Measurements from ENCODE around the gene PRND. TPM values are rescaled to one million over a fixed set of nuclear protein-coding genes. Genes with fewer than 3 reads are reported as not detected.

The PRND gene
- polyA plus RNA-seq, 2 of the 4 experiments (the other 2 are of a cell fraction), result not detected

DNA sequence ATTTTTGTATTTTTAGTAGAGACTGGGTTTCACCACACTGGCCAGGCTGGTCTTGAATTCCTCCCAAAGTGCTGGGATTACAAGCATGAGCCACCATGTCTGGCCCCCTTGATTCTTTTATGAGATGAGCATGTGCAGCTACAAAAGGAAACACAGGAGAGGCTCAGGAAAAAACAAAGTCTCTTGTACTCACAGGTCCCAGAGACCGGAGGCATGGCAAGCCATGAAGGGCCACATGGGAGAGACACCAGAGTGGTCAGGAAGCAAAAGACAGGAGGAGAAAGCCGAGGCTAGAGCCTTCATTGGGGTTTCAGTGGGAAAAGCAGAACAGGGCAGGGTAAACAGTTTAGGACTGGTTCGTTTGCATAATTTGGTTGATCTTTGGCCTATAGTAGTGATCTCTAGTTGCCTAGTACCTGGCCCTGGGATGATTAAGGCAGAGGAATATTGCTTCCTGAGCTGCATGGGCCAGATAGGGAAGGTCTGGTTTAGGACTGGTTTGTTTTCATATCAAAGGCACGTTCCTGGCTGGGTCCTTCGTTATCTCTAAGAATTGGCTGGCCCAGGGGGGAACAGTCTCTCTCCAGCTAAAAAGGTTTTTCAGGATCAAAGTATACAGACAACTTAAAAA is 48.2 kb upstream of the PRND start:
- Histone ChIP-seq H3K4me3 (no peak overlapping the region), H3K27ac (no peak overlapping the region), H3K9me3 (no peaks in the 10 kb centered on the region), H3K4me2 (no peak overlapping the region), H3K4me1 (no peaks in the 10 kb centered on the region)
- POLR2A ChIA-PET, result no interaction called here
- TF ChIP-seq EP300 (IDR thresholded peaks at IDR 0.05) (no peak), MAZ (IDR thresholded peaks at IDR 0.05; ENCODE audit: borderline replicate concordance, low read depth, low read length) (no peak), KDM5A (IDR thresholded peaks at IDR 0.05) (no peak), HDAC2 (IDR thresholded peaks at IDR 0.05) (no peak), POLR2AphosphoS2 (conservative IDR thresholded peaks at IDR 0.05; ENCODE audit: low read length) (no peak), CBX2 (IDR thresholded peaks at IDR 0.05; ENCODE audit: borderline replicate concordance, low read depth) (no peak), HOXB13 (CRISPR knock-in tag; IDR thresholded peaks at IDR 0.05; ENCODE audit: low read depth) (no peak), HEYL (CRISPR knock-in tag; IDR thresholded peaks at IDR 0.05) (no peak), BHLHE40 (IDR thresholded peaks at IDR 0.05; ENCODE audit: low read depth, low read length) (no peak), ZSCAN20 (CRISPR knock-in tag; IDR thresholded peaks at IDR 0.05) (no peak), PHF8 (IDR thresholded peaks at IDR 0.05; ENCODE audit: borderline replicate concordance, low read depth) (no peak), FOXS1 (CRISPR knock-in tag; IDR thresholded peaks at IDR 0.05) (no peak), FOSL2 (IDR thresholded peaks at IDR 0.05) (no peak), FOSL2 (CRISPR knock-in tag; IDR thresholded peaks at IDR 0.05) (no peak), TFCP2L1 (CRISPR knock-in tag; IDR thresholded peaks at IDR 0.05) (no peak), ZFP36 (IDR thresholded peaks at IDR 0.05; ENCODE audit: borderline replicate concordance, partially characterized antibody) (no peak), RARB (CRISPR knock-in tag; IDR thresholded peaks at IDR 0.05) (no peak)
- TF ChIP-seq, protein P1, sequence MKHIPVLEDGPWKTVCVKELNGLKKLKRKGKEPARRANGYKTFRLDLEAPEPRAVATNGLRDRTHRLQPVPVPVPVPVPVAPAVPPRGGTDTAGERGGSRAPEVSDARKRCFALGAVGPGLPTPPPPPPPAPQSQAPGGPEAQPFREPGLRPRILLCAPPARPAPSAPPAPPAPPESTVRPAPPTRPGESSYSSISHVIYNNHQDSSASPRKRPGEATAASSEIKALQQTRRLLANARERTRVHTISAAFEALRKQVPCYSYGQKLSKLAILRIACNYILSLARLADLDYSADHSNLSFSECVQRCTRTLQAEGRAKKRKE (CRISPR knock-in tag; IDR thresholded peaks at IDR 0.05; ENCODE audit: low read depth), result no peak
- TF ChIP-seq, protein P2, sequence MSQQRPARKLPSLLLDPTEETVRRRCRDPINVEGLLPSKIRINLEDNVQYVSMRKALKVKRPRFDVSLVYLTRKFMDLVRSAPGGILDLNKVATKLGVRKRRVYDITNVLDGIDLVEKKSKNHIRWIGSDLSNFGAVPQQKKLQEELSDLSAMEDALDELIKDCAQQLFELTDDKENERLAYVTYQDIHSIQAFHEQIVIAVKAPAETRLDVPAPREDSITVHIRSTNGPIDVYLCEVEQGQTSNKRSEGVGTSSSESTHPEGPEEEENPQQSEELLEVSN (IDR thresholded peaks at IDR 0.05; ENCODE audit: borderline replicate concordance, low read depth), result no peak
- DNase-seq (ENCODE audit: low read depth in 1 of 2, low spot score in 1 of 2) (no peak), ATAC-seq (no peak), FAIRE-seq (no peak)
- CTCF ChIA-PET, result interaction anchor here (0.6 to 1.8 kb wide), 7 partner anchors 10 to 375 kb away, joined by 3 to 4 read pairs (median 4); no protein-coding TSS in a partner anchor
- 32% methylated on average over 5 of the region's 5 CpGs for WGBS (ENCODE audit: missing lambda C conversion rate)

DNA sequence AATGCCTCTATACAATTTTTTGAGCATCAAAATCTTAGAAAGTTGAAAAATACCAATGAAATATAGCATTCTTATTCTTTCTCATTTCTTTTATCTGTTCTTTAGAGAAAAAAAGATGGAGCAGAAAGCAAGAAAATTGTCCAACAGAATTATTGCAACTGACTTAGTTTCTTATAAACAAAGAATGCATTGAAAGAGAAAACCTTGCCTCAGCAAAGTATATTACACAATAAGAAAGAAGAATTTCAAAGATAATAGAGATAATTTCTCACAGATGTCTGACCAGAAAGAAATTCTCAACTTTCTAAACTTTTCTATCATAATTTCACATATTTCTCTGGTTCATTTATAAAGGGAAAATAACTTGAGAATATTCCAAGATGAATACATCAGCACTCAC is 47.0 kb upstream of the PRND start:
- Histone ChIP-seq H3K4me3 (no peak overlapping the region), H3K4me1 (no peaks in the 10 kb centered on the region), H3K9me3 (no peaks in the 10 kb centered on the region), H3K4me2 (no peak overlapping the region), H3K27ac (no peak overlapping the region)
- POLR2A ChIA-PET, result no interaction called here
- FAIRE-seq (no peak), ATAC-seq (no peak), DNase-seq (ENCODE audit: low read depth in 1 of 2, low spot score in 1 of 2) (no peak)
- CTCF ChIA-PET, result interaction anchor here (1.2 to 1.5 kb wide), 3 partner anchors 10 to 64 kb away, joined by 3 to 4 read pairs (median 4); no protein-coding TSS in a partner anchor
- TF ChIP-seq SMC3 (IDR thresholded peaks at IDR 0.05) (no peak), CBX2 (IDR thresholded peaks at IDR 0.05; ENCODE audit: borderline replicate concordance, low read depth) (no peak), ZFP36 (IDR thresholded peaks at IDR 0.05; ENCODE audit: borderline replicate concordance, partially characterized antibody) (no peak), NFE2L2 (conservative IDR thresholded peaks at IDR 0.05; ENCODE audit: low read length) (no peak)

DNA sequence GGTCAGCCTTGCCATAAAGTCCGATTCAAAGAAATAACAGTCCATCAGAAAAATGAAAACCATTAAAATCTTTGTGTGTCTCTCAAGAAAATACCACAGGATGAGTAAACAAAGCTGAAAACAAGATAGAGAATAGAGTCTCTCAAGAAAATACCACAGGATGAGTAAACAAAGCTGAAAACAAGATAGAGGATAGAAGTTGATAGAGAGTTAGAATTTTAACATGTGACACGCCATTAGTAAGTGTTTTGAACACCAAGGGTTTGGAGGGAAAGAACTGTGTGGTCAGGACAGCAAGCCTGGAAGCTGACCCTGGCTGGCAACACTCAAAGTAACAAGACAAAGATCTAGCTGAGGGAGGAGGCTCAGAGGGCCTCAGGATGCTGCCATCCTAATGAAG is 43.9 kb upstream of the PRND start:
- DNase-seq (ENCODE audit: low read depth in 1 of 2, low spot score in 1 of 2) (no peak), FAIRE-seq (no peak), ATAC-seq (no peak)
- Histone ChIP-seq H3K4me1 (no peaks in the 10 kb centered on the region), H3K27ac (no peak overlapping the region), H3K9me3 (no peaks in the 10 kb centered on the region), H3K4me2 (no peak overlapping the region), H3K4me3 (no peak overlapping the region)
- CTCF ChIA-PET, result interaction anchor here (0.6 to 3.2 kb wide), 4 partner anchors 8 to 70 kb away, joined by 3 to 12 read pairs (median 4); no protein-coding TSS in a partner anchor
- 63% methylated on average over 2 of the region's 2 CpGs for whole genome bisulfite sequencing (ENCODE audit: missing lambda C conversion rate)
- POLR2A ChIA-PET, result no interaction called here
- TF ChIP-seq SMC3 (IDR thresholded peaks at IDR 0.05) (no peak), POLR2AphosphoS2 (conservative IDR thresholded peaks at IDR 0.05; ENCODE audit: low read length) (no peak), NFE2L2 (conservative IDR thresholded peaks at IDR 0.05; ENCODE audit: low read length) (no peak), PHF8 (IDR thresholded peaks at IDR 0.05; ENCODE audit: borderline replicate concordance, low read depth) (no peak), ESRRA (IDR thresholded peaks at IDR 0.05; ENCODE audit: borderline replicate concordance, low read length) (no peak), HEYL (CRISPR knock-in tag; IDR thresholded peaks at IDR 0.05) (no peak), RAD21 (conservative IDR thresholded peaks at IDR 0.05 in 1 of 2, IDR thresholded peaks at IDR 0.05 in 1 of 2) (no peak), SREBF2 (IDR thresholded peaks at IDR 0.05) (no peak), NR3C1 (IDR thresholded peaks at IDR 0.05) (no peak)
- TF ChIP-seq, protein P3, sequence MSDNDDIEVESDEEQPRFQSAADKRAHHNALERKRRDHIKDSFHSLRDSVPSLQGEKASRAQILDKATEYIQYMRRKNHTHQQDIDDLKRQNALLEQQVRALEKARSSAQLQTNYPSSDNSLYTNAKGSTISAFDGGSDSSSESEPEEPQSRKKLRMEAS (IDR thresholded peaks at IDR 0.05), result no peak
- TF ChIP-seq, protein P2 (IDR thresholded peaks at IDR 0.05; ENCODE audit: borderline replicate concordance, low read depth), result no peak
- TF ChIP-seq, protein P4, sequence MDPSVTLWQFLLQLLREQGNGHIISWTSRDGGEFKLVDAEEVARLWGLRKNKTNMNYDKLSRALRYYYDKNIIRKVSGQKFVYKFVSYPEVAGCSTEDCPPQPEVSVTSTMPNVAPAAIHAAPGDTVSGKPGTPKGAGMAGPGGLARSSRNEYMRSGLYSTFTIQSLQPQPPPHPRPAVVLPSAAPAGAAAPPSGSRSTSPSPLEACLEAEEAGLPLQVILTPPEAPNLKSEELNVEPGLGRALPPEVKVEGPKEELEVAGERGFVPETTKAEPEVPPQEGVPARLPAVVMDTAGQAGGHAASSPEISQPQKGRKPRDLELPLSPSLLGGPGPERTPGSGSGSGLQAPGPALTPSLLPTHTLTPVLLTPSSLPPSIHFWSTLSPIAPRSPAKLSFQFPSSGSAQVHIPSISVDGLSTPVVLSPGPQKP (IDR thresholded peaks at IDR 0.05; ENCODE audit: low read depth, low read length), result no peak
- TF ChIP-seq, protein P5, sequence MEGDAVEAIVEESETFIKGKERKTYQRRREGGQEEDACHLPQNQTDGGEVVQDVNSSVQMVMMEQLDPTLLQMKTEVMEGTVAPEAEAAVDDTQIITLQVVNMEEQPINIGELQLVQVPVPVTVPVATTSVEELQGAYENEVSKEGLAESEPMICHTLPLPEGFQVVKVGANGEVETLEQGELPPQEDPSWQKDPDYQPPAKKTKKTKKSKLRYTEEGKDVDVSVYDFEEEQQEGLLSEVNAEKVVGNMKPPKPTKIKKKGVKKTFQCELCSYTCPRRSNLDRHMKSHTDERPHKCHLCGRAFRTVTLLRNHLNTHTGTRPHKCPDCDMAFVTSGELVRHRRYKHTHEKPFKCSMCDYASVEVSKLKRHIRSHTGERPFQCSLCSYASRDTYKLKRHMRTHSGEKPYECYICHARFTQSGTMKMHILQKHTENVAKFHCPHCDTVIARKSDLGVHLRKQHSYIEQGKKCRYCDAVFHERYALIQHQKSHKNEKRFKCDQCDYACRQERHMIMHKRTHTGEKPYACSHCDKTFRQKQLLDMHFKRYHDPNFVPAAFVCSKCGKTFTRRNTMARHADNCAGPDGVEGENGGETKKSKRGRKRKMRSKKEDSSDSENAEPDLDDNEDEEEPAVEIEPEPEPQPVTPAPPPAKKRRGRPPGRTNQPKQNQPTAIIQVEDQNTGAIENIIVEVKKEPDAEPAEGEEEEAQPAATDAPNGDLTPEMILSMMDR (IDR thresholded peaks at IDR 0.05), result no peak

Measured in A549 (cell line).